Mucosa of rectum (tissue), 2 donors: ENCODE results near the gene MSH2.

Source experiments
- H3K27ac ChIP-seq, 2 donors: one replicate each; pipeline ENCODE4 v1.7.0; 2013; ENCODE audit warnings: inconsistent platforms in 2 of 2, low read depth in 2 of 2, low read length in 2 of 2
- H3K27me3 ChIP-seq, 2 donors: one replicate each; pipeline ENCODE4 v1.7.0; 2013; ENCODE audit warnings: low read length in 2 of 2; ENCODE audit not compliant: control insufficient read depth in 2 of 2, insufficient read depth in 2 of 2
- H3K36me3 ChIP-seq, 2 donors: one replicate each; pipeline ENCODE4 v1.7.0; 2013; ENCODE audit warnings: low read length in 2 of 2; ENCODE audit not compliant: control insufficient read depth in 2 of 2, insufficient read depth in 2 of 2
- H3K4me1 ChIP-seq, 2 donors: one replicate each; pipeline ENCODE4 v1.7.0; 2013; ENCODE audit warnings: low read length in 2 of 2, mild to moderate bottlenecking in 1 of 2; ENCODE audit not compliant: control insufficient read depth in 2 of 2, insufficient read depth in 2 of 2
- H3K4me3 ChIP-seq, 2 donors: one replicate each; pipeline ENCODE4 v1.7.0; 2013; ENCODE audit warnings: low read length in 2 of 2
- H3K9ac ChIP-seq, 2 donors: one replicate each; pipeline ENCODE4 v1.7.0; 2013; ENCODE audit warnings: low read length in 2 of 2, low read depth in 1 of 2, mild to moderate bottlenecking in 1 of 2
- H3K9me3 ChIP-seq, 2 donors: one replicate each; pipeline ENCODE4 v1.7.0; 2013; ENCODE audit warnings: low read length in 2 of 2; ENCODE audit not compliant: control insufficient read depth in 2 of 2
- donor health status: healthy.
- donor health status: Normal muscosa, but diverticular disease.

Gene MSH2

GRCh38 chr2:47513981-47514520 is 111.1 kb downstream of the MSH2 start:
- Histone ChIP-seq H3K36me3 (no peaks in the 10 kb centered on the region), H3K4me1 (no peaks in the 10 kb centered on the region), H3K9me3 (no peaks in the 10 kb centered on the region), H3K4me3 (no peak overlapping the region), H3K27me3 (no peaks in the 10 kb centered on the region), H3K9ac (no peak overlapping the region), H3K27ac (no peak overlapping the region)

- Histone ChIP-seq H3K9me3 (no peaks in the 10 kb centered on the region), H3K36me3 (no peaks in the 10 kb centered on the region), H3K9ac (no peak overlapping the region), H3K27me3 (no peaks in the 10 kb centered on the region), H3K27ac (no peak overlapping the region), H3K4me1 (peaks cover 5 to 7% of the 10 kb centered on the region in 2 donors), H3K4me3 (no peak overlapping the region)
Observed at GRCh38 chr2:47516360-47517104, 113.6 kb downstream of the MSH2 start.

GRCh38 chr2:47518497-47519146 is 115.7 kb downstream of the MSH2 start:
- H3K9me3 ChIP-seq: no peaks in the 10 kb centered on the region
- no peak overlapping the region for H3K27ac ChIP-seq
- H3K27me3 ChIP-seq: no peaks in the 10 kb centered on the region
- H3K4me1 ChIP-seq: peaks cover 5 to 7% of the 10 kb centered on the region in 2 donors
- no peak overlapping the region for H3K4me3 ChIP-seq
- no peaks in the 10 kb centered on the region for H3K36me3 ChIP-seq
- H3K9ac ChIP-seq: no peak overlapping the region

GRCh38 chr2:47519147-47519537 is 116.2 kb downstream of the MSH2 start:
- Histone ChIP-seq H3K4me3 (no peak overlapping the region), H3K36me3 (no peaks in the 10 kb centered on the region), H3K27ac (no peak overlapping the region), H3K4me1 (peaks cover 5 to 7% of the 10 kb centered on the region in 2 donors), H3K9ac (no peak overlapping the region), H3K9me3 (no peaks in the 10 kb centered on the region), H3K27me3 (no peaks in the 10 kb centered on the region)

- H3K27ac ChIP-seq: no peak overlapping the region
- H3K9ac ChIP-seq: no peak overlapping the region
- no peaks in the 10 kb centered on the region for H3K27me3 ChIP-seq
- H3K36me3 ChIP-seq: no peaks in the 10 kb centered on the region
- H3K4me3 ChIP-seq: peak overlapping the region in 1 of 2 donors; percentile 44
- peaks cover 5 to 7% of the 10 kb centered on the region in 2 donors for H3K4me1 ChIP-seq
- H3K9me3 ChIP-seq: no peaks in the 10 kb centered on the region
Observed at GRCh38 chr2:47519604-47520301, 116.8 kb downstream of the MSH2 start.

GRCh38 chr2:47520302-47520630 is 117.3 kb downstream of the MSH2 start:
- peaks cover 5 to 7% of the 10 kb centered on the region in 2 donors for H3K4me1 ChIP-seq
- H3K36me3 ChIP-seq: no peaks in the 10 kb centered on the region
- no peaks in the 10 kb centered on the region for H3K27me3 ChIP-seq
- H3K27ac ChIP-seq: no peak overlapping the region
- no peaks in the 10 kb centered on the region for H3K9me3 ChIP-seq
- peak overlapping the region; percentile 44 to 63 for H3K4me3 ChIP-seq
- H3K9ac ChIP-seq: no peak overlapping the region

- Histone ChIP-seq H3K27me3 (no peaks in the 10 kb centered on the region), H3K4me3 (peak overlapping the region; percentile 63 to 74), H3K36me3 (no peaks in the 10 kb centered on the region), H3K9ac (peak overlapping the region; percentile 14 to 48), H3K27ac (peak overlapping the region in 1 of 2 donors; percentile 58), H3K4me1 (peaks cover 5 to 7% of the 10 kb centered on the region in 2 donors), H3K9me3 (no peaks in the 10 kb centered on the region)
Observed at GRCh38 chr2:47520825-47521665, 118.1 kb downstream of the MSH2 start.

GRCh38 chr2:47521666-47522285 is 118.8 kb downstream of the MSH2 start:
- Histone ChIP-seq H3K9ac (no peak overlapping the region), H3K36me3 (no peaks in the 10 kb centered on the region), H3K9me3 (no peaks in the 10 kb centered on the region), H3K27me3 (no peaks in the 10 kb centered on the region), H3K27ac (peak overlapping the region in 1 of 2 donors; percentile 58), H3K4me3 (peak overlapping the region; percentile 63 to 74), H3K4me1 (peaks cover 5 to 7% of the 10 kb centered on the region in 2 donors)

- Histone ChIP-seq H3K27ac (no peak overlapping the region), H3K4me3 (no peak overlapping the region), H3K9me3 (no peaks in the 10 kb centered on the region), H3K36me3 (no peaks in the 10 kb centered on the region), H3K27me3 (no peaks in the 10 kb centered on the region), H3K4me1 (peaks cover 5 to 7% of the 10 kb centered on the region in 2 donors), H3K9ac (no peak overlapping the region)
Observed at GRCh38 chr2:47525167-47525566, 122.2 kb downstream of the MSH2 start.
